ELF-1 (cell line): Measurements from ENCODE around the gene NKX6-2.
A peak's percentile ranks its signal among the peaks of the same experiment; 100 is the strongest.

Source experiments
- DNase-seq: peaks from one replicate; pipeline ENCODE4 v3.0.0-alpha.2; 2016; ENCODE audit warnings: low read depth, low spot score

Gene NKX6-2

DNA sequence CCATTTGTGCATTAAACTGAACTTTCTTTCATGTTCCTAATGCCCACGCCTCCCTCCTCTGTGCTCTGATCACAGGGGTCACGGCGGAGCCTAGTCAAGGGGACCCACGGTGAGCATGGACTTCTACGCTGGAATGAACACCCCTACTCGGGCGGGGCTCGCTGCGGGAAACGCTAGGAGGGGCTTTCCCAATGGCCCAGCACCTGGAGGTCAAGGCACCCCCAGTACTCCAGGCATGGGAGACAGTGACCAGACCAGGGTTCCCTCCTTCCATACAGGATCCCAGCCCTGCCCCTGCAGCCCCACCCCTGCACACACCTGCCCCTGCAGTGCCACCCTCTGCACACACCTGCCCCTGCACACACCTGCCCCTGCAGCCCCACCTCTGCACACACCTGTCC lies 27.1 kb upstream of the NKX6-2 start:
- DNase-seq = no peak

DNA sequence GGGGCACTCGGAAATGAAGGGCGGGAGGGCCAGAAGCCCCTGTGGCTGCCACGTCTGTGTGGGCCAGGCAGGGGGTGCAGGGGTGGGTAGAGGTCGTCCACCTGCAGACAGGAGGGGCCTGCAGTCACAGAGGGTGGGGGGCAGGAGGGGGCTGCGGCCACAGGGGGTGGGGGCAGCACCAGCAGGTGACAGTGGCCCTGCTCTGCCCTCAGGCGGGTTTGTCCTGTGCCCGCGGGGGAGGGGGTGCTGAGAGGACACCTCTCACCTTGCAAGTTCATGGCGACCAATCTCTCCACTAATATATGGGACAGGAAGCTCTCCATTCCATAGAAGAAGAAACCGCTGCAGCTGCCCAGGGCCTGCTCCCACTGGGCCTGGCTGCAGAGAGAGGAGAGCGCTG lies 26.6 kb upstream of the NKX6-2 start:
- DNase-seq = no peak

DNA sequence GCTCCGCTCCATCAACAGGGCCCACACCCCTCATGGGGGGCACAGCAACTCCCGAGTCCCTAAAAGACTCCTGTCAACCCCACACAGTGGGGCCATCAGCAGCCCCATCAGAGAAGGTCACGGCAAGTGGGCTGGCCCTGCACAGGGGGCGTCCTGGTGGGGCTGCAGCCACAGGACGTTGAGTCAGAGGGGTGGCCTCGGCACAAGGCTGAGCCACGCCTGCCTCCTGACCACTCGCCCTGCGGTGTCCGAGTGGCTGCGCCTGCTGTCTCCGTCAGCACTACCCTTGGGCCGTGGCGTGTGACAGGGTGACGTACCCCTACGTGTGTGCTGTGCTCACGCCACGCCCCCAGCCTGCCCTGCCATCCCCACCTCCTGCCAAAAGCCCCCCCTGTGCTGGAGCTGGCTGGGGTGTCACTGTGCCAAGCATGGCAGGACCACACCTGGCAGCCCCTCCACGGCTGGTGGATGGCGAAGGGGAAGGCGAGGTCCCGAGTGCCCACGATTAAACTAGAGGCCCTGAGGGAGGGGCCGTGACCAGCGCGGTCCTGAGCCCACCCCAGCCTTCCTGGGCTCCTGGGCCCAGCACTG lies 26.0 kb upstream of the NKX6-2 start:
- DNase-seq = no peak

DNA sequence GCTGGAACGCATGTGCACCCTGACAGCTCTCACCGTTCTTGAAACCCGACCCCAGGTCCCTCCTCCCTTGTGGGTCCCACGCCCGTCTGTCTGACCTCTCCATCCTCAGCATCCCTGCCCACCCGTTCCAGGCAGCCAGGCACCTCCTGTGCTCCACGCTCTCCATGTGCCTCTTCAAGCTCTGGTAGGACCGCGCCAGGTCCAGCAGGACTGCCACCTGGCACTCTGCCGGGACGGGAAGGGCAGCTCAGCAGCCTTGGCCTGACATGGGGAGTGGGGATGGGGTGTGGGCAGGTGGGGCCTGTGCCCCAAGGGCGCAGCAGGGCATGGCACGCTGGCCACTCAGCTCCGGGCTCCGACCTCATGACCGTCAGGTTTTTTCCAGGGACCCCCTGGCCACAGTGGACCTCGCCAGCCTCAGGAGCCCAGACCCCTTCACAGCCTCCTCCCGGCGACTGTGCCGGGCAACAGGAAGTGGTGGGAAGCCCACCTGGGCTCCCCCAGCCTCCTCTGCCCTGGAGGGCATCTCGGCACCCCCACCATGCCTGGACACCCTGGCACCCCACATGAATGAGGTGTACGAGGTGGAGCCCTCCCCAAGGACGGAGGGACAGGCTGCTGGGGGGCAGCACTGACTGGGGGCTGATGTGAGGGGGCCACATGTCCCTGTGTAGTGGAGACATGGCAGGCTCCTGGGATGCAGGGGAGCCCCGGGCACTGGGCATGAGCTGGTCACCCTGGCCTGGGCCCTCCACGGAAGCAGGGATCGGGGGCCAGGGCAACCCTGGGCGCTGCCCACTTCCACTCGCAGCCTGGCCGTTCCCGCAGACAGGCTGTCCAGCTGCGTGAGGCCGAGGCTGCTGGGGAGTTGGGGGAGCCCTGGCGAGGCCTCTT lies 25.1 kb upstream of the NKX6-2 start:
- DNase-seq = no peak

GRCh38 chr10:132810141-132810806 lies 24.3 kb upstream of the NKX6-2 start:
- no peak for DNase-seq

DNA sequence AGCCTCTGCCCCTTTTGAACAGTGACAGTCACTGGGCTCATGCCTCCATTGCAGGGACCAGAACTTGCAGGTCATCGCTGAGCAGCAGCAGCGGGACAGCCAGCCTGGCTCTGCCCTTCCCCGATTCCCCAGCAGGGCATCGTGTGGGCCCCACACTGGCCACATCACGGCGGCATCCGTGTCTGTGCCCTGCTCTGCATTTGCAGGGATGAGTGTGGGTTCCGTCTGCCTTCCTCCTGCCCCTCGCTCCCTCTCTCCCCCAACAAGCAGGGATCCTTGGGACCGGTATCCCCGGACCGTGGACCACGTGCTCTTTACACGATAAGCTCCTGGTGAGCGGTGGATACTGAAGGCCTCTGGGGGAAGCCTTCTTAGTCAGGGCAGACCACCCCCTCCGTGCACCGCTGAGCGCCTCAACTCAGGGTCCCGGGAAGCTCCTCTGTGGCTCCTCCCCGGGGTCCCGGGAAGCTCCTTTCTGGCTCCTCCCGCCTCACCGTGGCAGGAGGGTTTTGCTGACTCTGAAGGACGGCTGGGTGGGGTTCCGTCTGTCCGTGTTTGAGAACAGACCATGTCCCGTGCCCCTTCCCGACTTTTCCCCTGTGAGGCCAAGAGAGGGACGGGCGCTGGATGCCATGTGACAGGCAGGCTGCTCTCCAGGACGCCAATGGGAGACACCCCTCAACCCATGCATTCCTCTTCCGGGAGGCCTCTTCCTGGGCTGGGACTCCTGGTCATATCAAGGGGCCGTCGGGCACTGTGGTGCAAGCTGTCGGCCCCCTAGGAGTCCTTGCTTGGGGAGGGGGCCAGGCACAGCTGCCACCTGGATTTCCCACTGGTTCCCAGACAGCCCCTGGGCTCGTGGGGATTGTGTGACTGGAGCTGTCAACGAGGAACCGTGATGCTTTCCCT lies 23.5 kb upstream of the NKX6-2 start:
- DNase-seq = no peak

DNA sequence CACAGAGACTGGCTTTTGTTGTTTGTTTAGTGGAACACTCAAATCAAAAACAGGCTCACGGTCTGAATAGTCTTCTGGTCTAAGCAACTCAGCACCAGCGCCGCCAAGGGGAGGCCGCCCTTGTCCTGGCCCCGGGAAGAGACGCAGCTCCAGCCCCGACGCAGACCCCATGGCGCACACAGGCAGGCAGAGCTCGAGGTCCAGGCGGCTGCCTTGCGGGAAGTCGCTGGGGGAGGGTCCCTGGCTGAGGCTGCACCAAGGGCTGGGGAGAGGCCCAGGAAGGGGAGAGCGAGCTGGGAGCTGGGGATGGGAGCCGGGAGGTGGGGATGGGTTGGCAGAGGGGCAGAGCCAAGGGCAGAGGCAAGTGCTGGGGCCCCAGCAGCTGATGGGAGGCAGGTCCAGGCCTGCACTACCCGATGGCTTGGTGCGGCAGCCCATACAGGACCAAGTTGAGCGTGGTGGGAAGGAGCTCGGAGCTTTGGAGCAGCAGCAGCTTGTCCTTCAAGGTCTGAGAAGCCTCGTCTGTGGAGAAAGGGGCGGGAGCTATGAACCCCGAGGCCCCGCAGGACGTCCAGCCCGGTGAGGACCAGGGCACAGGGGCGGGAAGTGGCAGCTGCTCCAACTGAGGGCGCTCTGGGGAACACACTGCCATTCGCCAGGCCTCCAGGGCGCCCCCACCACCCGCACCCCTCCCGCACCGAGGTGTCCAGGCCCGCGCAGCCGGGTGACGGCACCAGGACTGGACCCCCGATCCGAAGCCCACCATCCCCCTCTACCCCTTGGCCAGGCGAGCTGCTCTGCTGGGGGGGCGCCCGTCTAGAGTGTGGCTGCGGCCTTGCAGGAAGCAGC lies 22.7 kb upstream of the NKX6-2 start:
- DNase-seq = no peak

GRCh38 chr10:132807621-132808049 lies 21.7 kb upstream of the NKX6-2 start:
- DNase-seq = no peak

DNA sequence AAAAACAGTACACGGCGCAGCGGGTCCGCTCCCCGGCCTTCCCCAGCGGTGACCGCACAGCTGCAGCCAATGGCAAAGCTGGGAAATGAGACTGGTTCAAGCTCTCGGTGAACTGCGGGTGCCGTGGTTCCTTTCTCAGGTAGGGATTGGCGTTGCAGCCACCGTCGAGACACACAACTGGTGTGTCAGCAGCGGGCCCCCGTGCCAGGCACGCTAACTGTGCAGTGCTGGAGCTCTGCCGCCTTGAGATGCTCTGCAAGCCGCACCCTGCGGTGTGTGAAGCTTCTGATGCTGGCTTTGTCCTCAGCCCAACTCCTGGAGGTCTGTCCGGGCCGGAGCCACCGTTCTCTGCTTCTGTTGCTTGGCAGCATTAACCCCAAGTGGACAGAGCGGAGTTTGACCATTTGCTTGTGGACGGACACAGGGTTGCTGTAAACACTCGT lies 20.6 kb upstream of the NKX6-2 start:
- no peak for DNase-seq

DNA sequence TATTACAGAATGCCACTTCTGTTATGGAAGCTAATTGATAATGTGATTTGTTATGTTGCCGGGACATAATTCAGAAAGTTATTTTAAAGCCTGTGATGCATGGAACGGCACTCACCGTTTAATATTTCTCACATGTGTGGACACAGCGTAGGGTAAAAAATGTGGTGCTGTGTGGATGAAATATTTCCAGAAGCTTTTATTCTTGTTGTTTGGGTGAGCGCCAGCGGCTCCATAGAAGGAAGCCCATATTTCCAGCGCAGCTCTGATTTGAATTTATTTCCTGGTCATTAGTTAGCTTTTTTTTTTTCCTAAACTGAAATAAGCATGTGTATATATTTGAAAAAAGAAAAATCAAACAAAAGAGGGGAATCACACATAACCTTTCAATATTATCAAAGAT lies 20.2 kb upstream of the NKX6-2 start:
- no peak for DNase-seq

DNA sequence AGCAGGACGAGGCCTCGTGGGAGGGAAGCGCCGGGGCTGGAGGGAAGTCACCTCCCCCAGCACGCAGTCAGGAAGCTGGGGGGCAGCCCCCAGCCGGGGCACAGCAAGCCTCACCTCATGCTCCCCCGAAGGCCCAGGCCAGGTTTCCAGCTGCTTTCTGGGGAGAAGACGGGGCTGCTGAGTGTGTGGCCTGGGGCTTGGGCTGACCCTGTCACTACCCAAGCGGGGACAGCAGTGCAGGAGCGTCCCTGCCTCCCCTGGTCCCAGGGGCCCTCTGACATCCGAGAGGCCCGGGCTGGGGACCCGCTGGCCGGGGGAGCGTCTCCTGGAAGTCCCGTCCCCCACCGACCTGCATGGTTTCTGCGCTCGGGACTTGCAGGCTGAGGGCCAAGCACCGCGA lies 19.7 kb upstream of the NKX6-2 start:
- DNase-seq = no peak

GRCh38 chr10:132804785-132805426 lies 19.0 kb upstream of the NKX6-2 start:
- no peak for DNase-seq

DNA sequence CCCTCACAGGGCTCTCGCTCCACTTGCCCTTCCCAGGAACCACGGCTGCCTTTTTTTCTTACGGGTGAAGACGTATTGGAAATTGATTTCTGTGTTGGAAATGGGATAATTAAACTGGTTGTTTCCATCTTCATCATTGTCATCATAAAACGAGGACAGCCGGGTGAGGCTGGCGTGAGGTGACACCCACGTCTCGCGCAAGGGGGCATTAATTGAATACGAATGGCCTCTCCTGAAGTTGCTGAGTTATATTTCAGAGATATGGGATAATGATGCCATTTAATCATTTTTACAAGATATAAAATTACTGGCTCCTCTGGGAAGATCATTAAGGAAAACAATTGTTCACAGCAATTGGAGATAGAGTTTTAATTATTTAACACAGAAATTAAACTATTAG lies 18.3 kb upstream of the NKX6-2 start:
- no peak for DNase-seq

- no peak for DNase-seq
Observed at GRCh38 chr10:132803416-132804210, 17.7 kb upstream of the NKX6-2 start.

DNA sequence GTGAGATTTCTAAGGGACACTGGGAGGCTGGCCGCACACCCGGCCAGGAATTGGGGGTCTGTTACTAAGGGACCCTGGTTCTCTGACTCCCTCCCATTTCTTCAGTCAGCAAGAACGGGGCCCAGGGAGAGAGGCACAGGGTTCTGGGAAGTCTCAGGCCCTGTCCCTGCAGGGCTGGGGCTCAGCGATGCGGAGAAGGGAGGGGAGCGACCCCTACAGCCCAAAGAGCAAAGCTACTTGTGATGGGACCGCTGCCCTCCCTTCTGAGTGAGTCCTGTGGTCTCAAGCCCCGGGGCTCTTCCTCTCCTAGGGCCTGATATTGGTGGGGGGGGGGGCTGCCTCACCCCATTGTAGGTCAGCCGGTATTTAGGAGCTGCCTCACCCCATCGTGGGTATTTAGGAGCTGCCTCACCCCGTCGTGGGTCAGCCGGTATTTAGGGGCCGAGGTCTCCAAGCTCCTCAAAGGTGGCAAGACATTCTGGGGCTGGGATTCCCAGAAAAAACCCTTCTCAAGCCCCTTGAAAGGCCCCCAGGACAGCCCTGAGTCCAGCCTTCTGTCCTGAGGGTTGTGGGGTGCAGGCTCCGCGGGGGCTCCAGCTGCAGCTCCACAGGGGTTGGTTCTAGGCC lies 16.9 kb upstream of the NKX6-2 start:
- peak; percentile 43 for DNase-seq

DNA sequence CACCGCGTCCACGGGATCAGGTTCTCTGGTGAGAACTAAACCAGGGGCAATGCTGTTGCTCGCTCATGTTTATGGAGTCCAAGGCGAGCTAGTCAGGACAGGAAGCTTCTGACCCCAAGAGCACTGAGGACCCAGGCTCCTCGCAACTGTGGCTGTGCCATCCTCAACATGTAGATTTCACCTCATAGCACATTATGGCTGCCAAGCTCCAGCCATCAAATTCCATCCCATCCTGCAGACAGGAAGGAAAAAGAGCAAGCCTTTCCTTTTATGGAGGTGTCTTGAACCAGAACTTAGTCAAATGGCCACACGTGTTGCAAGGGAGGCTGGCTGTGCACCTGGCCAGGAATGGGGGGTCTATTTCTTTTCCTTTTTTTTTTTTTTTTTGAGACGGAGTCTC lies 16.1 kb upstream of the NKX6-2 start:
- no peak for DNase-seq

- no peak for DNase-seq
Observed at GRCh38 chr10:132799865-132800264, 13.9 kb upstream of the NKX6-2 start.

DNA sequence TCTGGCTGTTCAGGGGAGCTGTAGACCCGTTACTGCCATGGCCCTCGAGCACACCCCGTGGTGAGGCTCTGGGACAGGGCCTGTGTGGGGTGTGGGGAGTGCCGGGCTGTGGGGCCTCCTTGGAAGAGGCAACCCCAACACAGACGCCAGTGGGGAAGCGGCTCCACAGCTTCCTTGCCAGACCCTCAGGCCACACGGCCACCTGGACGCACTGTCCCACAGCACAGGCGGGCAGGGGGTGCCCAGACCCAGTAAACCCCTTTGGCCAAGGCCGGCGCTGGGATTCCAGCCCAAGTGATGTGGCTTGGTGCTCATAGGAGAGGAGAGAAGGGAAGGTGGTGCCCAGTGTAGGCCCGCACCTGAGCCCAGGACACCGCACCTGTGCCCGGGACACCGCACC lies 12.9 kb upstream of the NKX6-2 start:
- no peak for DNase-seq

DNA sequence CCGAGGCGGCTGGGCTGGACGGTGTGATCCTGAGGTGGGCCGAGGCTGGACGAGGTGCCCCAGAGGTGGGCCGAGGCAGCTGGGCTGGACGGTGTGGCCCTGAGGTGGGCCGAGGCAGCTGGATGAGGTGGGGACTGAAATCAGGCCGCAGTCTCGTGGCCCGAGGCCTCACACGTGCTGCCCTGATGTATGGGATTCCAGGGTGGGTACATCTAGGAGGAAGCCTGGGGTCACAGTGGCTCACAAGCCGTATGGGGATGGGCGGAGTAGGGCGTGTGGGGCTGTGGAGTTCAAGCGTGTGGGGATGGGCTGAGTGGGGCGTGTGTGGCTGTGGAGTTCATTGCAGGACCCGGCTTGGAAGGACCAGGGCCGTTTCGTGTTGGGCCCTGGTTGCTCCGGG lies 12.5 kb upstream of the NKX6-2 start:
- no peak for DNase-seq
